Posterior vena cava (tissue), 2 donors: Measurements from ENCODE around the gene LRRC72. TPM values are rescaled to one million over a fixed set of nuclear protein-coding genes. Genes with fewer than 3 reads are reported as not detected.
"Not testable (repeated sequence)": the region's sequence is repeated elsewhere in the genome, so short reads cannot be mapped to it uniquely, and the experiment has no call there.

Source experiments
- DNase-seq: peaks from one replicate; pipeline ENCODE4 v3.0.0-alpha.2; 2020; ENCODE audit warnings: low spot score
- intact Hi-C, 2 donors: fragments of 100-400 bp; cut with DNase I; formaldehyde crosslinking; loops; one replicate each; pipeline versions ENCODE4 v1.14.1 to v1.14.2; 2022 to 2023
- long read RNA-seq, 2 donors: library from polyadenylated mRNA; unstranded; transcript quantifications; one replicate each; pipeline ENCODE4 v2.0.0, GENCODE V29; 2020 to 2021
- total RNA-seq, 2 donors: library from RNA; stranded (reverse); fragmentation: NEBNext Ultra II Directional; extraction: Animal tissue kit (Norgen Biotek cat#: 25700); gene quantifications; one replicate each; pipeline ENCODE4 v1.2.1, GENCODE V29; 2021
- donor health status: DM: yes; HTN: yes; CAD: no.
- donor health status: DM: yes; HTN: yes; CAD: no.

The LRRC72 gene
- total RNA-seq, result not detected
- long read RNA-seq, donor 1, result 0 reads
- long read RNA-seq, donor 2, result 0 reads

GRCh38 chr7:16526742-16527540, at the start of gene LRRC72:
LRRC72 (plus strand) TSS chr7:16526825; CDS start chr7:16526953, 128 bp downstream.
- DNase-seq, result no peak
- intact Hi-C loops, result no loop called here

GRCh38 chr7:16479161-16479560, 47.5 kb upstream of the LRRC72 start:
- intact Hi-C loops, result no loop called here
- DNase-seq, result no peak

- intact Hi-C loops, result no loop called here
- no peak for DNase-seq
Measured at GRCh38 chr7:16479591-16479990, 47.0 kb upstream of the LRRC72 start.

GRCh38 chr7:16484453-16485158, 42.0 kb upstream of the LRRC72 start:
- no peak for DNase-seq
- intact Hi-C loops, result loop anchor here in 1 of 2 donors (5.0 kb wide), 1 partner anchor 1153 kb away; no protein-coding TSS in a partner anchor

DNA sequence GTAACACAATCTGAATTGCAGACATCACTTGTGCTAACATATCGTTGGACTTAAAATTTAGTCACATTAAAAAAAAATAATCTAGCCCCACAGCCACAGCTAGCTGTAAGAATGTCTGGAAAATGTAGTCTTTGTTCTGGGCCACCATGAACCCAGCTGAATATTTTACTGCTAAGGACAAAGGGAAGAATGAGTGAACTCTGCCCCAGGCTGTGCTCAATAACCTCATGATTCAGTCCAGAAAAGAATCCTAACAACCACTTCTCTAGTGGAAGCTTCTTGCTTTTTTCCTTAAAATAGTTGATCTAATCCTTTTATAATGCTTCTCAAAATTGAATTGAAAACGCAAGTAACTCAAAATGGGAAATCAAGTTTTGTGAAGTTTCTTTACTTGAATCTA, 35.5 kb upstream of the LRRC72 start:
- DNase-seq, result no peak
- intact Hi-C loops, result no loop called here

DNA sequence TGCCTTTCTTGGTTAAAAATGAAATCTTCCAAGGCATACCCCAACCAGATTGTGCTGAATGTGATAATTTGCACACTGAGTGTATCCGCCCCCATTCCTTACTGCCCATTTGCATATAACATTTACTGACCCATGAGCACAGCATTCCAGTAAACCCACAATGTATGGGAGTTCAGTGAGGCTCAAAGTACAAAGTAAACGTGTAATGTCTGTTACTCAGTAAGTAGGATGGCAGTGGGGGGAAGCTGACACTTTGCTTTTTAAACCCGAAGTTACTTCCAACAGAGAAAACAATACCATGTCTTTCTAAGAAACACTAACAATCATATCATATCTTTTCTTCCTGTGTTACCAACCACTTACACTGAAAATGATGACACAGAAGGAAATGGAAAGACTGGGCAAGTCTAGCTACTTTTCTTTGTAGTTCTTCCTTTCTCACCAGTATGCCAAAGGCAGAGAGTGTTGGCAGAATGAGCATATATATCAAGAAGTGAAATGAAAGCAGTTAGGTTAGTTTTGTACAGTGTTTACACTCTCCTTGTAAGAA, 34.0 kb upstream of the LRRC72 start:
- DNase-seq, result no peak
- intact Hi-C loops, result no loop called here

DNA sequence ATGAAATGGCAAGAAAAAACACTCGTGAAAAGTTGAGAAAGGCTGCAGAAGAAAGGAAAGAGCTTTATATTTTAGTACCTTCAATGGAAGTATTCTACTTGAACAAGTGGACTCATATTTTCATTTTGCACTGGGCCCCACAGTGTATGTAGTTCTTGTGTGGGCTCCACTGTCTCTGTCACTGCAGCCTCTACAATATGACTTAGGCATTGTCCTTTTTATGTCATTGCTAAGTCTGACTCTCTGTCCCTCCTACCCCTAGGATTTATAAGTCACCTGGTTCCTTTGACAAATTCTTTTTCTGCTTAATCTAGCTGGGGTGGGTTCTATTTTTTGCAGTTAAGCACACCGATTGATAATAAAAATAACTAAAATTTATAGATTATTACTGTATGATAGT, 33.4 kb upstream of the LRRC72 start:
- intact Hi-C loops, result no loop called here

GRCh38 chr7:16494551-16494950, 32.1 kb upstream of the LRRC72 start:
- no peak for DNase-seq
- intact Hi-C loops, result no loop called here

More for the DNA sequence above, 33.4 kb upstream of the LRRC72 start:
- DNase-seq, result no peak

DNA sequence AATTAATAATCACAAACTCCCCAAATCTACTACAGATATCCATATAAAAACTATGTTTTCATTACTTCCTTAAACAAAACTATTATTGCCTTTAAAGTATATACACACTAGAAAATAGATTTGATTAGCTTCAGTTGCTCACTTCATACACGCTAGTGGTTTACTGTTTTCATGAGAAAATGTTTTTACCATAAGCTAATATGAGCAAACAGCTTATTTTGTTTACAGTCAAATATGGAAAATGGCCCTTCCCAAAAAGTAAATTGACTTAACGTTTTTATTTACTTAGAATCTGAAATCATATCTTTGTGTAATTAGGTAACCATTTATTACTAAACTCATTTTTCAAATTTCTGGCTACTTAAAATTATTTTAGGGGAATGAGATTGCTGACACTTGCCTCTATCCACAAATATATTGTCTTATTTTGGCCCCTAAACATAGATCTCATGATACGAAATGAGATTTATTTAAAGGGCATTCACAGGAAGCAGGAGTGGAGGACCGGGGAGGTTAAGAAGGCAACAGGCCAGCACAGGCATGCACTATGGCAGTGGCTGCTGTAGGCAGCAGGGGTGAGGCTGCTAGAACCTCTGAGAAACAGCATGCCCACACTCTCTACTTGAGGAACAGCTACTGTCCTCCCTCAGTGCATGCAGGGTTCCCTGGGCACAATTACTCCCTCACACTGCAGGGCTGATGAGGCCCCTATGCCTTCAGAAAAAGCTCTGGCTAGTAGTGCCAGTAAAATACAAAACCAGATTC, 31.5 kb upstream of the LRRC72 start:
- intact Hi-C loops, result no loop called here
- DNase-seq, result no peak

- intact Hi-C loops, result no loop called here
Measured at GRCh38 chr7:16498122-16498521, 28.5 kb upstream of the LRRC72 start.

GRCh38 chr7:16502303-16502702, 24.3 kb upstream of the LRRC72 start:
- DNase-seq, result no peak
- intact Hi-C loops, result no loop called here

More at GRCh38 chr7:16498122-16498521, 28.5 kb upstream of the LRRC72 start:
- no peak for DNase-seq

DNA sequence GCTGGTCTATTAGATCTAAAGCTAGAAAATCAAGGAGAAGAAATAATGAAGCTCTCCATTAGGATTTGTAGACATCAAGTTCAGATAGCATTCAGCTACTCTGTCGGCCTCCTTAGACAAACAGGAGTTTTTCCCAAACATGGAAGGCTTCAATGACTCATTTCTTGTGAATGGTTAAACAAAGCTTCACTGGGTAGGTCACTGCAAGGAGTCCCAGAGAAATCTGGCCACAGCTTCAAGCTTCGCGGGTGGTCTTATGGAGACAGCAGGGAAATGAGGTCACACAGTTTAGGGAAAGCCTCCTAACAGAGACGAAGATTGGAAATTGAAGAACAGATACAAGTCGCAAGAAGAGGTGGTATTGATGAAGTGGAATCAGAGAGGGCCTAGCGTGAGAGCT, 22.6 kb upstream of the LRRC72 start:
- intact Hi-C loops, result no loop called here
- no peak for DNase-seq

GRCh38 chr7:16506422-16506821, 20.2 kb upstream of the LRRC72 start:
- intact Hi-C loops, DNase-seq: not testable (repeated sequence)

- intact Hi-C loops, result no loop called here
- no peak for DNase-seq
Measured at GRCh38 chr7:16509829-16510228, 16.8 kb upstream of the LRRC72 start.

- DNase-seq, result no peak
- intact Hi-C loops, result no loop called here
Measured at GRCh38 chr7:16511314-16511713, 15.3 kb upstream of the LRRC72 start.

- no peak for DNase-seq
- intact Hi-C loops, result no loop called here
Measured at GRCh38 chr7:16512097-16512496, 14.5 kb upstream of the LRRC72 start.

DNA sequence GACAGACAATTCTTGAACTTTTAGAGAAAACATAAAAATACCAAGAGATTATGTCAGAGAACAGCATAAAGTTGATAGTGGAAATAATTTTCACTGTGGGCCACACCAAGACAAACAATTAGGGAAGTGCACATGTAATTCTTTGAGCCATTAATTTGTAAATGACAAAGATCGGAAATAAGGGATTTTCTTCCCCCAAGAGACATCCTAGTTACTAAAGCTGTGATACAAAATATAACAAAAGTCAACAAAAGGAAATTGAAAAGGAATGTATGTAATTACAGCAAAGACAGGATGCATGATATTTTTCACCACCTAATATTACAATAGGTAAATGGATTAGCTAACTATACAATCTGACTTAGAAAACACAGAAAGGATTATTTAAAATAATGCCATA, 12.4 kb upstream of the LRRC72 start:
- intact Hi-C loops, result no loop called here
- no peak for DNase-seq

GRCh38 chr7:16514729-16515128, 11.9 kb upstream of the LRRC72 start:
- intact Hi-C loops, result no loop called here
- no peak for DNase-seq

GRCh38 chr7:16515785-16516685, 10.6 kb upstream of the LRRC72 start:
- intact Hi-C loops, result no loop called here
- DNase-seq, result no peak
